KMS-11 (cell line): ENCODE data around the gene RPL32.

Source experiments
- H2AFZ ChIP-seq: fragments of 200-600 bp; sonication (generic); 2 replicates; pipeline ENCODE4 v1.6.1; 2016; ENCODE audit warnings: antibody characterized with exemption, mixed run types, low read depth
- H3K27ac ChIP-seq: fragments of 200-600 bp; sonication (generic); 2 replicates; pipeline ENCODE4 v1.6.1; 2016; ENCODE audit warnings: mild to moderate bottlenecking, mixed run types
- H3K27me3 ChIP-seq: fragments of 200-600 bp; sonication (generic); 2 replicates; pipeline ENCODE4 v1.6.1; 2017; ENCODE audit warnings: mild to moderate bottlenecking, low read depth, mixed run types, moderate library complexity; ENCODE audit not compliant: insufficient read depth
- H3K36me3 ChIP-seq: fragments of 200-600 bp; sonication (generic); 2 replicates; pipeline ENCODE4 v1.6.1; 2017; ENCODE audit warnings: mild to moderate bottlenecking, mixed run types; ENCODE audit not compliant: insufficient read depth
- H3K4me1 ChIP-seq: fragments of 200-600 bp; sonication (generic); 2 replicates; pipeline ENCODE4 v1.6.1; 2016; ENCODE audit warnings: mild to moderate bottlenecking, low read depth, mixed run types; ENCODE audit not compliant: poor library complexity, severe bottlenecking
- H3K4me2 ChIP-seq: fragments of 200-600 bp; sonication (generic); 2 replicates; pipeline ENCODE4 v1.7.0; 2016; ENCODE audit warnings: mild to moderate bottlenecking, mixed run types
- H3K4me3 ChIP-seq: fragments of 200-600 bp; sonication (generic); IDR thresholded peaks from 2 replicates; pipeline ENCODE4 v1.6.1; 2017; ENCODE audit warnings: low read depth, low read length, mixed read lengths; ENCODE audit not compliant: insufficient read depth
- H3K79me2 ChIP-seq: fragments of 200-600 bp; sonication (generic); 2 replicates; pipeline ENCODE4 v1.6.1; 2016; ENCODE audit warnings: low read depth, mixed run types; ENCODE audit not compliant: insufficient read depth
- H3K9ac ChIP-seq: fragments of 200-600 bp; sonication (generic); 2 replicates; pipeline ENCODE4 v1.6.1; 2016; ENCODE audit warnings: mild to moderate bottlenecking, mixed run types
- H4K20me1 ChIP-seq: fragments of 200-600 bp; sonication (generic); 2 replicates; pipeline ENCODE4 v1.6.1; 2016; ENCODE audit warnings: mild to moderate bottlenecking, mixed run types; ENCODE audit not compliant: insufficient read depth
- CTCF ChIP-seq: fragments of 200-600 bp; sonication (generic); conservative IDR thresholded peaks from 2 replicates; pipeline ENCODE4 v1.6.1; 2017; ENCODE audit warnings: low read depth, mild to moderate bottlenecking, antibody characterized with exemption, low read length, moderate library complexity, mixed read lengths

RPL32 gene

GRCh38 chr3:12785096-12785495, 56.3 kb downstream of the RPL32 start:
- Histone ChIP-seq H3K4me1 (no peaks in the 10 kb centered on the region), H3K79me2 (no peaks in the 10 kb centered on the region), H3K27ac (no peak overlapping the region), H2AFZ (no peak overlapping the region), H3K9ac (no peak overlapping the region), H3K4me3 (no peak overlapping the region), H3K36me3 (no peaks in the 10 kb centered on the region), H4K20me1 (no peaks in the 10 kb centered on the region), H3K27me3 (no peaks in the 10 kb centered on the region), H3K4me2 (no peak overlapping the region)
- no peak for TF ChIP-seq CTCF
